NCI-H345 (cell line): ENCODE results near the gene SIGLEC5.

Experiments
- DNase-seq: peaks from one replicate; lab custom pipeline; 2025; lab: John Stamatoyannopoulos, UW

SIGLEC5 gene

GRCh38 chr19:51587264-51588191 is 42.7 kb downstream of the SIGLEC5 start:
- DNase-seq = no peak

- DNase-seq = no peak
Observed at GRCh38 chr19:51586799-51587198, 43.4 kb downstream of the SIGLEC5 start.

GRCh38 chr19:51586103-51586728 is 44.0 kb downstream of the SIGLEC5 start:
- DNase-seq = no peak

GRCh38 chr19:51576850-51577249 is 53.4 kb downstream of the SIGLEC5 start:
- DNase-seq = no peak

- DNase-seq = no peak
Observed at GRCh38 chr19:51573331-51573730, 56.9 kb downstream of the SIGLEC5 start.

GRCh38 chr19:51572908-51573307 is 57.3 kb downstream of the SIGLEC5 start:
- DNase-seq = no peak

GRCh38 chr19:51572410-51572809 is 57.8 kb downstream of the SIGLEC5 start:
- no peak for DNase-seq

- DNase-seq = no peak
Observed at GRCh38 chr19:51571599-51571998, 58.6 kb downstream of the SIGLEC5 start.

GRCh38 chr19:51570962-51571575 is 59.1 kb downstream of the SIGLEC5 start, which contains the start of gene ZNF175:
Gene ZNF175 (plus strand): TSS chr19:51571283. CDS start chr19:51573330, 2,047 bp downstream.
- DNase-seq = no peak

GRCh38 chr19:51568456-51568855 is 61.7 kb downstream of the SIGLEC5 start:
- DNase-seq = no peak

- no peak for DNase-seq
Observed at GRCh38 chr19:51567583-51567982, 62.6 kb downstream of the SIGLEC5 start.

- no peak for DNase-seq
Observed at GRCh38 chr19:51566489-51567100, 63.6 kb downstream of the SIGLEC5 start.

- no peak for DNase-seq
Observed at GRCh38 chr19:51565583-51565982, 64.6 kb downstream of the SIGLEC5 start.

- DNase-seq = no peak
Observed at GRCh38 chr19:51564791-51565190, 65.4 kb downstream of the SIGLEC5 start.
